ENCODE results near the gene CHCHD3. TPM values are rescaled to one million over a fixed set of nuclear protein-coding genes. Genes with fewer than 3 reads are reported as not detected.

CHCHD3 gene
- total RNA-seq, 1 experiment from 2014 or later, result 89.9 TPM

DNA sequence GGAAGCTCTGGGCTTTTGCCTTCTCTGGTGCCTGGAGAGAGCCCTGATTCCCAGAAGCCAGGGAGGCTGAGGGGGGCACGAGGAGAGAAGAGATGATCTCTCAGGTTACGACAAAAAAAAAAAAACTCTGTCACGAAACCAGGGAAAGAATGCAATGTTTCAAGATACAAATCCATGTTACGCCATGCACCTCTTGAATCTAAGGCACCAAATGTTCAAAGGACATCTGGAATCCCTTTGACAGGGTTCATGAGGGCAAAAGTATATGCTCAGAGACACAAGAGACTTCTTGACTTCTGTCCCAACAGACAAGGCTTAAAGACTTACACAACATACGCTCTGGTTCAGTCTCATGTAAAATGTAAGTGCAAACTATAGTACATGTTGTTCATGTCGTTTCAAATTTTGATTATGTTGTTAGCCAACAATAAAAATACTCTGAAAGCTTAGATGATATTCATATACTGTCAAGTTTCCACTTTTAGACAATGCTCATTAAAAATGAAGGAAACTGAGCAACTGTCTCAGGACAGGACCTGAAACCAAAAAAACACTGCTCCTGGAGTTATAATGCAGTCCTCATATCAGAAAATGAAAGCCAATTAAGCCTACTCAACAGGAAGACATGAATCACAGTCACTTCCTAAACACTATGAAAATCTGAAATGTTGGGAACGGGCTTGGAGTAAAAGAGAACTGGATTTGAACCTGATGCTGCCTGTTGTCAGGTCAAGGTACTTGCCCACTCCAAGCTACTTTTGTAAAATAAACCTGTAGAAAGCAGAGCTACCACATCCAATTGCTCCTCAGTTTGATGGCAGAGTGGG is 72.3 kb downstream of the CHCHD3 start:
- BruUV-seq (replicated peaks), result no TSS peak

DNA sequence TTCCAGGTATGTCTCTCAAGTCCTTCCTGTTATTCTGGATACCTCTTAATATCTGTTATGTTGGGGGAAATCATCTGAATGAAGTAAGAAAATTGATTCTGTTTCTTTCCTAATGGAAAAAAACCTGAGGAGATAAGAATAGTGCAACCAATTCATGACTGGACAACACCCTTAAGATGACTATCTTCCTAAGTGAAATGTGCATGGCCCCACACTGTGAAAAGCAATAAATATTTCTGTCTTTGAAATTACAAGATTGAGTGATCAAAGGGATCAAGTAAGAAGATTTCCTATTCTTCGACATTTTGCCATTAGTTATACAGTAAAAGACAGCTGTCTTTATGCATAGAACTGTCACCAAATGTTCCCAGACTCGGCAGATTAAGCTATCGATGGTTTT is 73.9 kb downstream of the CHCHD3 start:
- Mint-ChIP-seq H3K36me3 (ENCODE audit: insufficient read depth, unreplicated experiment) (peaks cover 4% of the 10 kb centered on the region), H3K27ac (ENCODE audit: unreplicated experiment) (no peak overlapping the region), H3K9me3 (ENCODE audit: low read depth, unreplicated experiment) (peaks cover 6% of the 10 kb centered on the region), H3K4me3 (ENCODE audit: low read depth, unreplicated experiment) (no peak overlapping the region), H3K4me1 (ENCODE audit: low read depth, unreplicated experiment) (peaks cover 7% of the 10 kb centered on the region), H3K27me3 (ENCODE audit: unreplicated experiment) (no peaks in the 10 kb centered on the region)
- no peak for DNase-seq
- TF ChIP-seq, protein P1, sequence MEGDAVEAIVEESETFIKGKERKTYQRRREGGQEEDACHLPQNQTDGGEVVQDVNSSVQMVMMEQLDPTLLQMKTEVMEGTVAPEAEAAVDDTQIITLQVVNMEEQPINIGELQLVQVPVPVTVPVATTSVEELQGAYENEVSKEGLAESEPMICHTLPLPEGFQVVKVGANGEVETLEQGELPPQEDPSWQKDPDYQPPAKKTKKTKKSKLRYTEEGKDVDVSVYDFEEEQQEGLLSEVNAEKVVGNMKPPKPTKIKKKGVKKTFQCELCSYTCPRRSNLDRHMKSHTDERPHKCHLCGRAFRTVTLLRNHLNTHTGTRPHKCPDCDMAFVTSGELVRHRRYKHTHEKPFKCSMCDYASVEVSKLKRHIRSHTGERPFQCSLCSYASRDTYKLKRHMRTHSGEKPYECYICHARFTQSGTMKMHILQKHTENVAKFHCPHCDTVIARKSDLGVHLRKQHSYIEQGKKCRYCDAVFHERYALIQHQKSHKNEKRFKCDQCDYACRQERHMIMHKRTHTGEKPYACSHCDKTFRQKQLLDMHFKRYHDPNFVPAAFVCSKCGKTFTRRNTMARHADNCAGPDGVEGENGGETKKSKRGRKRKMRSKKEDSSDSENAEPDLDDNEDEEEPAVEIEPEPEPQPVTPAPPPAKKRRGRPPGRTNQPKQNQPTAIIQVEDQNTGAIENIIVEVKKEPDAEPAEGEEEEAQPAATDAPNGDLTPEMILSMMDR (IDR thresholded peaks at IDR 0.05; ENCODE audit: unreplicated experiment), result no peak
- CTCF ChIA-PET, result no interaction called here
- BruUV-seq (replicated peaks), result no TSS peak
- intact Hi-C loops (cut with micrococcal nuclease; ENCODE audit: unreplicated experiment), result no loop called here

More for the DNA sequence above, 72.3 kb downstream of the CHCHD3 start:
- TF ChIP-seq, protein P1 (IDR thresholded peaks at IDR 0.05; ENCODE audit: unreplicated experiment), result no peak
- H3K27me3 Mint-ChIP-seq (ENCODE audit: unreplicated experiment), result no peaks in the 10 kb centered on the region
- no peak for DNase-seq
- CTCF ChIA-PET, result no interaction called here
- H3K9me3 Mint-ChIP-seq (ENCODE audit: low read depth, unreplicated experiment), result peaks cover 6% of the 10 kb centered on the region
- peaks cover 7% of the 10 kb centered on the region for H3K4me1 Mint-ChIP-seq (ENCODE audit: low read depth, unreplicated experiment)
- intact Hi-C loops (cut with micrococcal nuclease; ENCODE audit: unreplicated experiment), result no loop called here
- no peak overlapping the region for H3K27ac Mint-ChIP-seq (ENCODE audit: unreplicated experiment)
- peaks cover 4% of the 10 kb centered on the region for H3K36me3 Mint-ChIP-seq (ENCODE audit: insufficient read depth, unreplicated experiment)
- H3K4me3 Mint-ChIP-seq (ENCODE audit: low read depth, unreplicated experiment), result no peak overlapping the region

DNA sequence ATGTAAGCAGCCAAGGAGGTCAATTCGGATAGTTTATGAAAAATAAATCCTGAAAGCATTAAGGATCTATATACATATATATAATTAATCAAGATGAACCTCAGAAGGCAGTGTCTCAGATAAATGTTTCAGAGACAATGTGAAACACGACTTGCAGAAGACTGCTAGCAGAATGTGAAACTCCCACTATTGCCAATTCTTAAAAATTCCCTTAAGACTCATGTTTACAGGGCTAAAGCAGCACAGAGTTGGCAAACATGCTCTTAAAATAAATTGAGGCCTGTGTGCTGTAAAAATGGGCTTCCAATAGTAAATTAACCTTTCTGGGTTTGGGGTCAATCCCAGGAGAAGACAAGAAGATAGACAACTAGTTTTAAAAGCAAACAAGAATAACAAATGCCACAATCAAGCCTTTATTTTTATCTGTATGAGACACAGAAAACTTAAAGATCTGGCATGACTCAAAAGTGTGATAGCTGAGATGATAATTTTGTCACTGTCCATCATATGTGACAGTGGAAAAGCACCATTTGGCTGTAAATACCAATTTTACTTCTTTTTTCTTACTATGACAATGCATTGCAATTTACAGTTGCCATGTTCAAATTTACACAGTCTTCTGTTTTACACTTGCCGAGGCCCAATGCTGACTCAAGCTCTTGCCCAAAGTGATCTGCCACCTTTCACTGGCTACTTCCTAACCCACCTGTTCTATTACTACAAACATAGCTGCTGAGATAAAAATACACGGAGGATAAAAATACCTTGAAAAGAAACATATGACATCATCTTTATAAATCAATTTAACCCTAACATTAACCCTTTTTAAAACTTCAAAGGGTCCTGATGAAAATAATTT is 78.6 kb downstream of the CHCHD3 start:
- intact Hi-C loops (cut with micrococcal nuclease; ENCODE audit: unreplicated experiment), result no loop called here
- H3K4me3 Mint-ChIP-seq (ENCODE audit: low read depth, unreplicated experiment), result no peak overlapping the region
- H3K9me3 Mint-ChIP-seq (ENCODE audit: low read depth, unreplicated experiment), result peaks cover 4% of the 10 kb centered on the region
- CTCF ChIA-PET, result interaction anchor here (0.7 kb wide), 2 partner anchors 9 to 38 kb away, joined by 4 to 5 read pairs; no protein-coding TSS in a partner anchor
- TF ChIP-seq, protein P1 (IDR thresholded peaks at IDR 0.05; ENCODE audit: unreplicated experiment), result no peak
- BruUV-seq (replicated peaks), result no TSS peak
- H3K36me3 Mint-ChIP-seq (ENCODE audit: insufficient read depth, unreplicated experiment), result peaks cover 4% of the 10 kb centered on the region
- H3K4me1 Mint-ChIP-seq (ENCODE audit: low read depth, unreplicated experiment), result no peaks in the 10 kb centered on the region
- no peak for DNase-seq
- no peak overlapping the region for H3K27ac Mint-ChIP-seq (ENCODE audit: unreplicated experiment)
- no peaks in the 10 kb centered on the region for H3K27me3 Mint-ChIP-seq (ENCODE audit: unreplicated experiment)

DNA sequence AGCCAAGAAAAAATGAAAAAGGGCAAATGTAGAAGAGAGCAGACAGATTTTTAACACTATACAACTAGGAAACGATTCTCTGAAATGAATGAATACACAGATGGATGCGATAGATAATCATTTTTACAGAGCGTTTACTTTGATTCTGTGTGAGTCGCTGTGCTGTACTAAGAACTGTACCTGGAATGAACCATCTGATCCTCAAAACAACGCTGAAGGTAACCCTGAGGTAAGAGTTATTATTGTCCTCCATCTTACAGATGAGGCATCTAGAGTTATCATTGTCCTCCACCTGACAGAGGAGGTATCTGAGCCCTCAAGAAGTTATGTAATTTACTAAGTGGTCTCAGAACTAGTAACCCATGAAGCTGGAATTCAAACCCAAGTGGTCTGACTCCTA is 80.2 kb downstream of the CHCHD3 start:
- no peaks in the 10 kb centered on the region for H3K36me3 Mint-ChIP-seq (ENCODE audit: insufficient read depth, unreplicated experiment)
- DNase-seq, result no peak
- TF ChIP-seq, protein P1 (IDR thresholded peaks at IDR 0.05; ENCODE audit: unreplicated experiment), result no peak
- CTCF ChIA-PET, result no interaction called here
- no TSS peak for BruUV-seq (replicated peaks)
- no peak overlapping the region for H3K4me3 Mint-ChIP-seq (ENCODE audit: low read depth, unreplicated experiment)
- intact Hi-C loops (cut with micrococcal nuclease; ENCODE audit: unreplicated experiment), result no loop called here
- H3K27me3 Mint-ChIP-seq (ENCODE audit: unreplicated experiment), result no peaks in the 10 kb centered on the region
- no peaks in the 10 kb centered on the region for H3K9me3 Mint-ChIP-seq (ENCODE audit: low read depth, unreplicated experiment)
- H3K4me1 Mint-ChIP-seq (ENCODE audit: low read depth, unreplicated experiment), result no peaks in the 10 kb centered on the region
- H3K27ac Mint-ChIP-seq (ENCODE audit: unreplicated experiment), result no peak overlapping the region

Data from Calu3 (cell line).